GM21717 (cell line): ENCODE results near the gene OR7C2.

Experiments
- ATAC-seq: cut with Tn5 transposase; IDR thresholded peaks from one replicate; pipeline ENCODE4 v1.9.1; 2021; ENCODE audit warnings: mild to moderate bottlenecking, moderate library complexity; ENCODE audit not compliant: unreplicated experiment

Gene OR7C2

DNA sequence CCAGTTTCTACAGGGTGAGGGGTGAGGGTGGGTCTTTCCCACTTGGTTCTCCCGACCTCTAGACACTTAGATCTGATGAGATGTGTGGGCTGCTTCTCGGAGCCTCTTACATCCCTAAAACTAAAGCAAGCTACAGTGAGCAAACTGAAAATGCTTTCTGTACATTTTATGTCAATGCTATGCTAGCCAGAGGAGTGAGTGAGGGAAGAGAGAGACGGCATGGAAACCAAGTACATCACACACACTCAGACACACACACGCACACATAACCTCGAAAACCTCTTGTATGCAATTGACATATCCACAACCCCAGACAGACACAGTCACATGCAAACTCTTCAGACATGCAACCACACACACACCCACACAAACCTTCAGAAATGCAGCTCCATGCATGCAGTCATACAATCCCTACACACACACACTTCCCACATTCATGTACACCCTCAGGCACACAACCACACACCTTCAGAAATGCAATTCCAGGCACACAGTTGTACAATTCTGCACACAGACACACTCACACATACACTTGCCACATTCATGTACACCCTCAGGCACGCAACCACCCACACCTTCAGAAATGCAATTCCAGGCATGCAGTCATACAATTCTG, 37.0 kb downstream of the OR7C2 start:
- ATAC-seq: no peak

DNA sequence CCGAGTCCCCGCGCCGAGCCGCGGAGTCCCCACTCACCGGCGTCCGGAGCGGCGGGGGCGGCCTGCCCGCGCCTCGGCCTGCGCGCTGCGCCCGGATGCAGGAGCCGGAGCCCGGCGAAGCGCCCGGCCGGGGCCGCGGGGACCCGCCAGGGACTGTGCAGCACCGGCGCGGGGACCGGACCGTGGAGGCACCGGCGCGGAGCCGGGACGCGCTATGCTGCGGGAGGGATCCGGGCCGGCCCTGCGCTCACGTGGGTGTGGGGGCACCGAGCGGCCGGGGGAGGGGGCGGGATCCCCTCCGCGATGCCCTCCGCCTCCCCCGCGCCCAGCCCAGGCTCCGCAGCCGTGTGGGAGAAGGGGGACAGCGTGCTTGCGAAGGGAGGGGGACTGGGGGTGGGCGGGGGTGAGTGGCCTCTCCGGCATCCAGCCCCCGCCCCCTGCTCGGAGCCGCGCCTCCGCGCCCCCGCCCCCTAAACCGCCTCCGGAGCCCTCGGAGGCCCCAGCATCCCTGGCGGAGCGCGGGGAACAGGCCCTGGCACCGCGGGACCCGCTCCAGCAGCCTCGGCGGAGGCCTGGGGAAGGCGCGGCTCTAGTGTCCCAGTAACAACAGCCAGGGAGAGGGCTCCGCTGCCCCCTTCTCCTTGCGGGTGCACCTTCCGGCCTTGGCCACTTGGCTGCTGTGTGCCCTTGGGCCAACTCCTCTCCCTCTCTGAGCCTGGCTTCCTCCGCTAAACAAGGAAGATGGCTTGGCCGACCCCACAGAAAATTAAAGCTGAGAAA, 38.4 kb downstream of the OR7C2 start, which contains the start of gene SLC1A6:
Gene SLC1A6, minus strand, starts transcription at position 389 of the 780 bp plus-strand sequence. CDS start 6,954 bp downstream, outside the sequence.
- no peak for ATAC-seq

DNA sequence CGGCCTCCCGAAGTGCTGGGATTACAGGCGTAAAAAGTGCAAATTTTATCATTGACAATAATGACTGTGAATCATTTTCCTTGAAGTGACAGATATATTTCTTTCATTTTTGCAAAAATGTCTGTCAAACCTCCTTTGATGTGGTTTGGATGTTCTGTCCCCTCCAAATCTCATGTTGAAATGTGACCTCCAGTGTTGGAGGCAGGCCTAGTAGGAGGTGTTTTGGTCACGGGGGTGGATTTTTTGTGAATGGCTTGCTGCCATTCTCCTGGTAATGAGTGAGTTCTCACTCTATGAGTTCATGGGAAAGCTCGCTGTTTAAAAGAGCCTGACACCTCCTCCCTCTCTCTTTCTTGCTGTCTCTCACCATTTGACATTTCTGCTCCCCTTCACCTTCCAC, 43.8 kb downstream of the OR7C2 start:
- no peak for ATAC-seq
